SHP77 (cell line): ENCODE measurements around the gene RAB6C.
"Not testable (repeated sequence)": the region's sequence is repeated elsewhere in the genome, so short reads cannot be mapped to it uniquely, and the experiment has no call there.

Source experiments
- DNase-seq, 2 experiments: peaks; one replicate each; lab custom pipeline; 2025; lab: John Stamatoyannopoulos, UW

The RAB6C gene

GRCh38 chr2:129996657-129997237 lies 17.3 kb downstream of the RAB6C start:
- not testable (repeated sequence) for DNase-seq

- DNase-seq = not testable (repeated sequence)
Observed at GRCh38 chr2:129998771-129999170, 19.3 kb downstream of the RAB6C start.

GRCh38 chr2:130005862-130006261 lies 26.4 kb downstream of the RAB6C start:
- not testable (repeated sequence) for DNase-seq

- not testable (repeated sequence) for DNase-seq
Observed at GRCh38 chr2:130016701-130017100, 37.2 kb downstream of the RAB6C start.

GRCh38 chr2:130019402-130019801 lies 39.9 kb downstream of the RAB6C start:
- DNase-seq = no peak

- not testable (repeated sequence) for DNase-seq
Observed at GRCh38 chr2:130020069-130020468, 40.6 kb downstream of the RAB6C start.

GRCh38 chr2:130025931-130026330 lies 46.5 kb downstream of the RAB6C start:
- not testable (repeated sequence) for DNase-seq
